Gastrocnemius medialis (tissue), 4 donors: ENCODE measurements around the gene WDR86.

Experiments
- POLR2A ChIP-seq, 2 donors: fragments of 450-650 bp; IDR thresholded peaks; one replicate each; pipeline ENCODE4 v1.6.1; 2017; ENCODE audit warnings: antibody characterized with exemption in 2 of 2, mild to moderate bottlenecking in 2 of 2, moderate library complexity in 2 of 2
- TF ChIP-seq, protein P1 (sequence below), 5 experiments: fragments of 450-650 bp in 3 of 5; fragments of 200-600 bp in 2 of 5; sonication (generic) in 2 of 5; IDR thresholded peaks in 4 of 5; conservative IDR thresholded peaks in 1 of 5; 1 replicate in 4 of 5; 2 replicates in 1 of 5; pipeline ENCODE4 v1.5.1; 2016 to 2019; ENCODE audit warnings: antibody characterized with exemption in 5 of 5, mild to moderate bottlenecking in 3 of 5, moderate library complexity in 3 of 5

DNA sequence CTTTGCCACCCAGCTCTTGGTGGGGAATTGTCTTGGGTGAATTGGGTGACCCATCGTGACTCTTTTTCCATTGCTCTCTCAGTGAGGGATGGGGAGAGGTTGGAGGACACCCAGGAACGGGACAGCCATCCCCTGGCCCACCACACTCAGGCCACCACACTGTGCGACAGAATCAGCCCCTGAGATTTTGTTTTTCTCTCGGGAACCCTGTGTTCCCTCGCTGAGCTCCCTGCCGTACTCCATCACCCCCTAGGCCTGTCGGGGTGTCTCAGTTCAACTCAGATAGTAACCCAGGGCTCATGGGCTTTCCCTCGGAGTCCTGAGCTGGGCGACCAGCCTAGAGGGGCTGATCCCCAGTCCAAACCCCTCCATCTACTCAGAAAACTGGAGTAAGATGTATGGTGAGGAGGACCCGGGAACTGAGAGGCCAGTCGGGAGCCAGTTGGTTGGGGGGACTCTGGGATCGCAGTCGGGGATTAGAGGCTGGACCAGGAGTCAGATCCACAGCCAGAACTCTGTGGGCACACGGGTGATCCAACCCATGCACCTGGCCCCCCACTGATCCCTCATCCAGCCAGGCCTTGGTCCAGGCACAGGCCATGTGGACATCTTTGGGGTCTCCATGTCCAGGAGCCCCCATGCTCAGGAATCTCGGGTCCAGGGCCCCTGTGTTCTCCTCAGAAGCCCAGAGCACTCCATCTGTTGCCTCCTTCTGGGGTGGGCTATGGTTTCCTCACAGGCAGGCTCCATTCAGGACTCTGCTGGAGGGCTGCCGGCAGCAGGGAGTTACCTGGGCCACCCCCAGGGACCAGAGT, 20.8 kb upstream of the WDR86 start:
- TF ChIP-seq, protein P1, sequence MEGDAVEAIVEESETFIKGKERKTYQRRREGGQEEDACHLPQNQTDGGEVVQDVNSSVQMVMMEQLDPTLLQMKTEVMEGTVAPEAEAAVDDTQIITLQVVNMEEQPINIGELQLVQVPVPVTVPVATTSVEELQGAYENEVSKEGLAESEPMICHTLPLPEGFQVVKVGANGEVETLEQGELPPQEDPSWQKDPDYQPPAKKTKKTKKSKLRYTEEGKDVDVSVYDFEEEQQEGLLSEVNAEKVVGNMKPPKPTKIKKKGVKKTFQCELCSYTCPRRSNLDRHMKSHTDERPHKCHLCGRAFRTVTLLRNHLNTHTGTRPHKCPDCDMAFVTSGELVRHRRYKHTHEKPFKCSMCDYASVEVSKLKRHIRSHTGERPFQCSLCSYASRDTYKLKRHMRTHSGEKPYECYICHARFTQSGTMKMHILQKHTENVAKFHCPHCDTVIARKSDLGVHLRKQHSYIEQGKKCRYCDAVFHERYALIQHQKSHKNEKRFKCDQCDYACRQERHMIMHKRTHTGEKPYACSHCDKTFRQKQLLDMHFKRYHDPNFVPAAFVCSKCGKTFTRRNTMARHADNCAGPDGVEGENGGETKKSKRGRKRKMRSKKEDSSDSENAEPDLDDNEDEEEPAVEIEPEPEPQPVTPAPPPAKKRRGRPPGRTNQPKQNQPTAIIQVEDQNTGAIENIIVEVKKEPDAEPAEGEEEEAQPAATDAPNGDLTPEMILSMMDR (IDR thresholded peaks at IDR 0.05 in 4 of 5, conservative IDR thresholded peaks at IDR 0.05 in 1 of 5) = no peak
- no peak for TF ChIP-seq POLR2A (IDR thresholded peaks at IDR 0.05)
